Neural cell (in vitro differentiated cells): ENCODE results near the gene RAET1L. TPM values are rescaled to one million over a fixed set of nuclear protein-coding genes. Genes with fewer than 3 reads are reported as not detected.
A peak's percentile ranks its signal among the peaks of the same experiment; 100 is the strongest.

Experiments used
- H2AFZ ChIP-seq: fragments of 200-600, 300-800 bp; sonication (generic), shearing (Covaris generic); 2 replicates; pipeline ENCODE4 v1.6.0; 2014; ENCODE audit warnings: low read depth, mild to moderate bottlenecking, antibody characterized with exemption, low read length, moderate library complexity
- H3F3A ChIP-seq: fragments of 200-600 bp; shearing (Covaris generic); 2 replicates; pipeline ENCODE4 v1.6.1; 2016; ENCODE audit warnings: mild to moderate bottlenecking, moderate library complexity, mixed read lengths, antibody characterized with exemption, low read length; ENCODE audit not compliant: insufficient read depth, poor library complexity, severe bottlenecking
- H3K27ac ChIP-seq: fragments of 200-600, 300-800 bp; sonication (generic), shearing (Covaris generic); 2 replicates; pipeline ENCODE4 v1.5.1; 2014; ENCODE audit warnings: mild to moderate bottlenecking, low read length, moderate library complexity
- H3K27me3 ChIP-seq: fragments of 300-800, 200-600 bp; sonication (generic), shearing (Covaris generic); 2 replicates; pipeline ENCODE4 v1.6.0; 2014; ENCODE audit warnings: mild to moderate bottlenecking, low read depth, low read length, moderate library complexity; ENCODE audit not compliant: insufficient read depth
- H3K36me3 ChIP-seq: fragments of 300-800, 200-600 bp; sonication (generic), shearing (Covaris generic); 2 replicates; pipeline ENCODE4 v1.5.1; 2014; ENCODE audit warnings: mild to moderate bottlenecking, antibody characterized with exemption, low read length, moderate library complexity; ENCODE audit not compliant: insufficient read depth
- H3K4me2 ChIP-seq: fragments of 300-800, 200-600 bp; sonication (generic), shearing (Covaris generic); 2 replicates; pipeline ENCODE4 v1.6.0; 2014; ENCODE audit warnings: mild to moderate bottlenecking, low read length
- H3K4me3 ChIP-seq: fragments of 300-800, 200-600 bp; sonication (generic), shearing (Covaris generic); 2 replicates; pipeline ENCODE4 v1.5.1; 2014; ENCODE audit warnings: mild to moderate bottlenecking, low read length, moderate library complexity
- H3K79me2 ChIP-seq: fragments of 200-600 bp; shearing (Covaris generic); replicated peaks from 2 replicates; pipeline ENCODE4 v1.6.0; 2014; ENCODE audit warnings: mild to moderate bottlenecking, low read length, moderate library complexity; ENCODE audit not compliant: insufficient read depth
- H3K9ac ChIP-seq: fragments of 300-800, 200-600 bp; sonication (generic), shearing (Covaris generic); 2 replicates; pipeline ENCODE4 v1.6.1; 2016; ENCODE audit warnings: mild to moderate bottlenecking, low read length, mixed read lengths
- H3K9me2 ChIP-seq: fragments of 200-600 bp; shearing (Covaris generic); 2 replicates; pipeline ENCODE4 v1.6.1; 2016; ENCODE audit warnings: mild to moderate bottlenecking, low read length, mixed read lengths; ENCODE audit not compliant: insufficient read depth
- H3K9me3 ChIP-seq: fragments of 200-600, 300-800 bp; sonication (generic), shearing (Covaris generic); 2 replicates; pipeline ENCODE4 v1.6.1; 2016; ENCODE audit warnings: mild to moderate bottlenecking, mixed run types, low read length, moderate library complexity, mixed read lengths
- H4K20me1 ChIP-seq: fragments of 200-600 bp; shearing (Covaris generic); 2 replicates; pipeline ENCODE4 v1.6.1; 2016; ENCODE audit warnings: mild to moderate bottlenecking, mixed run types; ENCODE audit not compliant: insufficient read depth
- CTCF ChIP-seq: fragments of 450-650 bp; IDR thresholded peaks from 2 replicates; pipeline ENCODE4 v1.5.1; 2014; ENCODE audit warnings: antibody characterized with exemption, mild to moderate bottlenecking, moderate library complexity; ENCODE audit not compliant: poor library complexity, severe bottlenecking
- EP300 ChIP-seq: fragments of 450-650 bp; conservative IDR thresholded peaks from 2 replicates; pipeline ENCODE4 v1.6.1; 2014; ENCODE audit warnings: antibody characterized with exemption, mild to moderate bottlenecking, moderate library complexity; ENCODE audit not compliant: poor library complexity, severe bottlenecking
- EZH2 ChIP-seq: fragments of 200-600, 300-800 bp; shearing (Covaris generic), sonication (generic); IDR thresholded peaks from 2 replicates; pipeline ENCODE4 v1.6.1; 2014; ENCODE audit warnings: antibody characterized with exemption, low read length, borderline replicate concordance, mild to moderate bottlenecking; ENCODE audit not compliant: insufficient read depth, poor library complexity, severe bottlenecking
- MXI1 ChIP-seq: fragments of 450-650 bp; conservative IDR thresholded peaks from 2 replicates; pipeline ENCODE4 v1.6.1; 2014; ENCODE audit warnings: antibody characterized with exemption, mild to moderate bottlenecking; ENCODE audit not compliant: poor library complexity, severe bottlenecking
- POLR2AphosphoS5 ChIP-seq: IDR thresholded peaks from 2 replicates; pipeline ENCODE4 v1.6.1; 2012
- RAD21 ChIP-seq: fragments of 450-650 bp; conservative IDR thresholded peaks from 2 replicates; pipeline ENCODE4 v1.6.1; 2014; ENCODE audit warnings: antibody characterized with exemption, mild to moderate bottlenecking, moderate library complexity
- REST ChIP-seq: IDR thresholded peaks from 2 replicates; pipeline ENCODE4 v1.6.1; 2012; ENCODE audit warnings: borderline replicate concordance
- SMC3 ChIP-seq: fragments of 450-650 bp; conservative IDR thresholded peaks from 2 replicates; pipeline ENCODE4 v1.6.1; 2014; ENCODE audit warnings: antibody characterized with exemption, mild to moderate bottlenecking, moderate library complexity; ENCODE audit not compliant: poor library complexity
- TAF1 ChIP-seq: IDR thresholded peaks from 2 replicates; pipeline ENCODE4 v1.6.1; 2012; ENCODE audit warnings: low read depth
- polyA plus RNA-seq: library from polyadenylated mRNA; depleted of rRNA; stranded (reverse); fragments of >200 nt; gene quantifications from 2 replicates; pipeline ENCODE4 v1.2.3, GENCODE V29; 2014

Gene RAET1L
- polyA plus RNA-seq, 1 donor from 2014 or later, result not detected

- no peaks in the 10 kb centered on the region for H3K9me2 ChIP-seq
- no peaks in the 10 kb centered on the region for H3K9me3 ChIP-seq
- no peak overlapping the region for H2AFZ ChIP-seq
- no peak overlapping the region for H3K4me3 ChIP-seq
- no peaks in the 10 kb centered on the region for H3F3A ChIP-seq
- H3K4me2 ChIP-seq, result no peak overlapping the region
- H3K27ac ChIP-seq, result no peak overlapping the region
- H3K9ac ChIP-seq, result no peak overlapping the region
- H3K79me2 ChIP-seq, result no peaks in the 10 kb centered on the region
- TF ChIP-seq EP300 (no peak), POLR2AphosphoS5 (no peak), CTCF (no peak), SMC3 (no peak), MXI1 (no peak), REST (no peak), TAF1 (no peak), RAD21 (no peak)
- H4K20me1 ChIP-seq, result no peaks in the 10 kb centered on the region
- H3K36me3 ChIP-seq, result no peaks in the 10 kb centered on the region
- peaks cover 9% of the 10 kb centered on the region for H3K27me3 ChIP-seq
Measured at GRCh38 chr6:150069706-150070105, 44.4 kb upstream of the RAET1L start.

GRCh38 chr6:150068720-150069648 is 43.7 kb upstream of the RAET1L start, which contains the start of gene ULBP3:
Gene ULBP3, minus strand, starts transcription at chr6:150069121. Its CDS starts 55 bp downstream, at chr6:150069066.
- no peaks in the 10 kb centered on the region for H3K79me2 ChIP-seq
- no peaks in the 10 kb centered on the region for H3K9me2 ChIP-seq
- H2AFZ ChIP-seq, result peak within 1 kb of the TSS; percentile 76
- no peaks in the 10 kb centered on the region for H3F3A ChIP-seq
- no peak for TF ChIP-seq EZH2
- TF ChIP-seq CTCF, result peak; percentile 50
- TF ChIP-seq POLR2AphosphoS5, result peak; percentile 13
- TF ChIP-seq REST, result no peak
- no peak for TF ChIP-seq RAD21
- TF ChIP-seq MXI1, result peak; percentile 11
- no peak for TF ChIP-seq EP300
- TF ChIP-seq TAF1, result peak; percentile 45
- no peak for TF ChIP-seq SMC3
- no peaks in the 10 kb centered on the region for H4K20me1 ChIP-seq
- H3K27ac ChIP-seq, result no peak within 1 kb of the TSS
- no peaks in the 10 kb centered on the region for H3K36me3 ChIP-seq
- peaks cover 9% of the 10 kb centered on the region for H3K27me3 ChIP-seq
- H3K4me2 ChIP-seq, result peak within 1 kb of the TSS; percentile 51
- no peaks in the 10 kb centered on the region for H3K9me3 ChIP-seq
- H3K9ac ChIP-seq, result peak within 1 kb of the TSS; percentile 69
- peak within 1 kb of the TSS; percentile 86 for H3K4me3 ChIP-seq
